SK-N-SH treated with all-trans-retinoic acid at 6 μM for 48 hours (cell line): ENCODE results near the gene ABCA9.
A peak's percentile ranks its signal among the peaks of the same experiment; 100 is the strongest.
"Not testable (repeated sequence)": the region's sequence is repeated elsewhere in the genome, so short reads cannot be mapped to it uniquely, and the experiment has no call there.

ENCODE experiments used
- ATAC-seq: fragments of 200-7000 bp; cut with Tn5 transposase; 3 replicates; pipeline ENCODE4 v1.9.1; 2020; ENCODE audit warnings: mild to moderate bottlenecking, moderate library complexity
- ARNTL ChIP-seq: fragments of 450-650 bp; formaldehyde crosslinking; IDR thresholded peaks from 2 replicates; pipeline ENCODE4 v1.5.0; 2020; ENCODE audit warnings: low read depth, mild to moderate bottlenecking, moderate library complexity, borderline replicate concordance
- BACH2 ChIP-seq: fragments of 250-450 bp; sonication (Bioruptor Pico); IDR thresholded peaks from 2 replicates; pipeline ENCODE4 v1.9.0; 2021; ENCODE audit warnings: mild to moderate bottlenecking, borderline replicate concordance
- CSDC2 ChIP-seq: fragments of 250-450 bp; sonication (Bioruptor Pico); IDR thresholded peaks from 2 replicates; pipeline ENCODE4 v1.5.0; 2020; ENCODE audit warnings: mild to moderate bottlenecking, moderate library complexity
- ESRRG ChIP-seq: fragments of 250-450 bp; sonication (Bioruptor Pico); IDR thresholded peaks from 2 replicates; pipeline ENCODE4 v1.6.1; 2021; ENCODE audit warnings: mild to moderate bottlenecking
- GLIS3 ChIP-seq: fragments of 250-450 bp; sonication (Bioruptor Pico); IDR thresholded peaks from 2 replicates; pipeline ENCODE4 v1.5.0; 2020; ENCODE audit warnings: mild to moderate bottlenecking, moderate library complexity
- ISL1 ChIP-seq: fragments of 250-450 bp; sonication (Bioruptor Pico); IDR thresholded peaks from 2 replicates; pipeline ENCODE4 v2.1.2; 2022; ENCODE audit warnings: mild to moderate bottlenecking, moderate library complexity
- PATZ1 ChIP-seq: fragments of 250-450 bp; sonication (Bioruptor Pico); IDR thresholded peaks from 2 replicates; pipeline ENCODE4 v1.8.0; 2020; ENCODE audit warnings: mild to moderate bottlenecking, moderate library complexity, borderline replicate concordance
- POU6F1 ChIP-seq: fragments of 250-450 bp; sonication (Bioruptor Pico); IDR thresholded peaks from 2 replicates; pipeline ENCODE4 v1.8.0; 2021; ENCODE audit warnings: low read depth, mild to moderate bottlenecking, moderate library complexity, borderline replicate concordance
- PPARA ChIP-seq: fragments of 250-450 bp; sonication (Bioruptor Pico); IDR thresholded peaks from 2 replicates; pipeline ENCODE4 v1.5.0; 2020; ENCODE audit warnings: mild to moderate bottlenecking, borderline replicate concordance
- RARB ChIP-seq: fragments of 250-450 bp; sonication (Bioruptor Pico); IDR thresholded peaks from 2 replicates; pipeline ENCODE4 v1.8.0; 2021; ENCODE audit warnings: mild to moderate bottlenecking, moderate library complexity
- SNAI2 ChIP-seq: fragments of 250-450 bp; sonication (Bioruptor Pico); IDR thresholded peaks from 2 replicates; pipeline ENCODE4 v1.5.0; 2020; ENCODE audit warnings: mild to moderate bottlenecking, moderate library complexity
- TCF4 ChIP-seq: fragments of 250-450 bp; sonication (Bioruptor Pico); IDR thresholded peaks from 2 replicates; pipeline ENCODE4 v1.8.0; 2021; ENCODE audit warnings: mild to moderate bottlenecking, moderate library complexity, borderline replicate concordance
- TOX ChIP-seq: fragments of 250-450 bp; sonication (Bioruptor Pico); IDR thresholded peaks from 2 replicates; pipeline ENCODE4 v1.8.0; 2021; ENCODE audit warnings: mild to moderate bottlenecking, moderate library complexity, borderline replicate concordance
- ZC3H10 ChIP-seq: fragments of 250-450 bp; sonication (Bioruptor Pico); IDR thresholded peaks from 2 replicates; pipeline ENCODE4 v1.5.1; 2021; ENCODE audit warnings: mild to moderate bottlenecking, moderate library complexity
- ZFP3 ChIP-seq: fragments of 250-450 bp; sonication (Bioruptor Pico); IDR thresholded peaks from 2 replicates; pipeline ENCODE4 v1.5.0; 2020; ENCODE audit warnings: mild to moderate bottlenecking, moderate library complexity
- ZFP30 ChIP-seq: fragments of 450-650 bp; formaldehyde crosslinking; IDR thresholded peaks from 2 replicates; pipeline ENCODE4 v1.5.0; 2022; ENCODE audit warnings: mild to moderate bottlenecking, moderate library complexity
- ZNF565 ChIP-seq: fragments of 450-650 bp; formaldehyde crosslinking; conservative IDR thresholded peaks from 2 replicates; pipeline ENCODE4 v1.5.0; 2020; ENCODE audit warnings: low read depth, mild to moderate bottlenecking, moderate library complexity
- ZNF70 ChIP-seq: fragments of 450-650 bp; formaldehyde crosslinking; IDR thresholded peaks from 2 replicates; pipeline ENCODE4 v1.5.0; 2020; ENCODE audit warnings: mild to moderate bottlenecking, moderate library complexity
- ZNF8 ChIP-seq: fragments of 450-650 bp; formaldehyde crosslinking; IDR thresholded peaks from 2 replicates; pipeline ENCODE4 v1.5.0; 2020; ENCODE audit warnings: mild to moderate bottlenecking, moderate library complexity
- TF ChIP-seq, protein P1 (sequence below): fragments of 250-450 bp; sonication (Bioruptor Pico); IDR thresholded peaks from 2 replicates; pipeline ENCODE4 v1.5.1; 2020; ENCODE audit warnings: low read depth, mild to moderate bottlenecking, moderate library complexity

Gene ABCA9

GRCh38 chr17:68950725-68951124 is 110.0 kb downstream of the ABCA9 start (continued):
- TF ChIP-seq RARB (CRISPR knock-in tag) = no peak
- TF ChIP-seq GLIS3 = no peak
- no peak for TF ChIP-seq TCF4 (CRISPR knock-in tag)

DNA sequence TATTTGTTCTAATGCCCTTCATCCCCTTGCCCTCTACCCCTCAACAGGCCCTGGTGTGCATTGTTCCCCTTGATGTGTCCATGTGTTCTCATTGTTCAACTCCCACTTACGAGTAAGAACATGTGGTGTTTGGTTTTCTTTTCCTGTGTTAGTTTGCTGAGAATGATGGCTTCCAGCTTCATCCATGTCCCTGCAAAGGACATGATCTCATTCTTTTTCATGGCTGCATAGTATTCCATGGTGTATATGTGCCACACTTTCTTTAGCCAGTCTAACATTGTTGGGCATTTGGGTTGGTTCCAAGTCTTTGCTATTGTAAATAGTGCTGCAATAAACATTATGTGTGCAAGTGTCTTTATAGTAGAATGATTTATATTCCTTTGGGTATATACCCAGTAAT is 112.9 kb downstream of the ABCA9 start:
- not testable (repeated sequence) for ATAC-seq

- TF ChIP-seq ZFP30 = no peak
- no peak for TF ChIP-seq GLIS3
- TF ChIP-seq PPARA = no peak
- TF ChIP-seq POU6F1 (CRISPR knock-in tag) = no peak
- TF ChIP-seq SNAI2 (CRISPR knock-in tag) = no peak
- TF ChIP-seq ZFP3 (CRISPR knock-in tag) = no peak
- no peak for TF ChIP-seq ZNF70 (CRISPR knock-in tag)
- no peak for TF ChIP-seq ZNF8
- TF ChIP-seq, all 23 proteins: peak for 0
- no peak for ATAC-seq
These were observed 116.2 kb downstream of the ABCA9 start for GRCh38 chr17:68944435-68945035.

DNA sequence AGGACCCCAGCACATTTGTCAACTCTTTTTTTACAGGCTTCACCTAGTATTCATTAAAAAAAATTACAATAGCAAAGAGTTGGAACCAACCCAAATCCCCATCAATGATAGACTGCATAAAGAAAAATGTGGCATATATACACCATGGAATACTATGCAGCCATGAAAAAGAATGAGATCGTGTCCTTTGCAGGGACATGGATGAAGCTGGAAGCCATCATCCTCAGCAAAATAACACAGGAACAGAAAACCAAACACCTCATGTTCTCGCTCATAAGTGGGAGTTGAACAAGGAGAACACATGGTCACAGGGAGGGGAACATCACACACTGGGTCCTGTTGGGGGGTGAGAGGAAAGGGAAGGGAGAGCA is 116.9 kb downstream of the ABCA9 start:
- ATAC-seq = not testable (repeated sequence)

DNA sequence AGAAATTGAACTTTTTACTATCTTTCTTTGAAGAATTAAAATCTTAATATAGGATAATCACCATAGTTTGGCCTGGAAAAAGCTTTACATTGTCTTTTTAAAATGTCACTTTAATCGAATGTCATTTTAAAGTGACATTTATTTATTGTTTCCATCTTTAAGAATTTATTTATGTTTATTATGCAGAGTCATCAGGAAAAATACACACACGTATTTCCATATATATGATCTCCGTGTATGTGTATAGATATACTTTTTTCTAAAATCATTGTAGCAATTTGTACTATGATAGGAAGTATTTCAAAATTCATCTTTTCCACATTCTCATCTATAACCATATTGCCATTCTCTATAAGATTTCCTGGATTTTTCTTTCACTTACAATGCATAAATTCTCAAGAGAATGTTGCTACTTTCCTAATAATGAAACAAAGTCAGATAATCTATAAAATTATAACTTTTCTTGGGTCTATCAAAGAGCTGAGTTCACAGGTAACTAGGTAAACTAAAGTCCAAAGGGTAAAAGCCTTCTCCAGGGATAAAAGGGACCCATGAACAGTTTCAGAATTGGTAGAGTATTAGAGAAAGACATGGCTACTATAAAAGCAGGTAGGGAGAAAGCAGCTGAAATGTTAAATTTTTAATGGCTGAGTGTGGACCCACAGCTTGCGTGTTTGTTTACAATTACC is 117.5 kb downstream of the ABCA9 start:
- ATAC-seq = no peak
- no peak for TF ChIP-seq BACH2 (CRISPR knock-in tag)
- no peak for TF ChIP-seq TOX (CRISPR knock-in tag)
- no peak for TF ChIP-seq GLIS3
- TF ChIP-seq RARB (CRISPR knock-in tag) = no peak
- no peak for TF ChIP-seq ZNF8

GRCh38 chr17:68942389-68942788 is 118.3 kb downstream of the ABCA9 start:
- ATAC-seq = peak; percentile 21; the same call in 1 of the 3 replicates
- no peak for TF ChIP-seq TOX (CRISPR knock-in tag)
- no peak for TF ChIP-seq ZFP3 (CRISPR knock-in tag)
- no peak for TF ChIP-seq ARNTL (CRISPR knock-in tag)
- TF ChIP-seq, protein P1, sequence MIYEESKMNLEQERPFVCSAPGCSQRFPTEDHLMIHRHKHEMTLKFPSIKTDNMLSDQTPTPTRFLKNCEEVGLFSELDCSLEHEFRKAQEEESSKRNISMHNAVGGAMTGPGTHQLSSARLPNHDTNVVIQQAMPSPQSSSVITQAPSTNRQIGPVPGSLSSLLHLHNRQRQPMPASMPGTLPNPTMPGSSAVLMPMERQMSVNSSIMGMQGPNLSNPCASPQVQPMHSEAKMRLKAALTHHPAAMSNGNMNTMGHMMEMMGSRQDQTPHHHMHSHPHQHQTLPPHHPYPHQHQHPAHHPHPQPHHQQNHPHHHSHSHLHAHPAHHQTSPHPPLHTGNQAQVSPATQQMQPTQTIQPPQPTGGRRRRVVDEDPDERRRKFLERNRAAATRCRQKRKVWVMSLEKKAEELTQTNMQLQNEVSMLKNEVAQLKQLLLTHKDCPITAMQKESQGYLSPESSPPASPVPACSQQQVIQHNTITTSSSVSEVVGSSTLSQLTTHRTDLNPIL (CRISPR knock-in tag) = no peak
- no peak for TF ChIP-seq ISL1 (CRISPR knock-in tag)
- no peak for TF ChIP-seq ZNF565 (CRISPR knock-in tag)
- no peak for TF ChIP-seq ZNF70 (CRISPR knock-in tag)
- TF ChIP-seq SNAI2 (CRISPR knock-in tag) = no peak
- no peak for TF ChIP-seq ZFP30
- no peak for TF ChIP-seq GLIS3
- TF ChIP-seq ESRRG (CRISPR knock-in tag) = no peak
- TF ChIP-seq CSDC2 (CRISPR knock-in tag) = no peak
- no peak for TF ChIP-seq RARB (CRISPR knock-in tag)
- TF ChIP-seq ZC3H10 (CRISPR knock-in tag) = no peak
- TF ChIP-seq PATZ1 = no peak
